K562 (cell line): ENCODE results near the gene RSRC1. TPM values are rescaled to one million over a fixed set of nuclear protein-coding genes. Genes with fewer than 3 reads are reported as not detected.

Experiments used
- BRCA1 ChIP-seq, 2 experiments: fragments of 450-650 bp in 1 of 2; sonication (generic) in 1 of 2; formaldehyde crosslinking in 1 of 2; IDR thresholded peaks; 2 replicates each; pipeline versions ENCODE4 v1.5.0 to v1.6.1; 2017 to 2020; ENCODE audit warnings: mild to moderate bottlenecking in 1 of 2, missing genetic modification reagents in 1 of 2
- DACH1 ChIP-seq: fragments of 450-650 bp; IDR thresholded peaks from 2 replicates; pipeline ENCODE4 v1.6.1; 2018; ENCODE audit not compliant: partially characterized antibody
- MAFK ChIP-seq: IDR thresholded peaks from 2 replicates; pipeline ENCODE4 v1.6.1; 2011; ENCODE audit warnings: low read length, improper control_type of control experiment
- MIER1 ChIP-seq: fragments of 450-650 bp; IDR thresholded peaks from 2 replicates; pipeline ENCODE4 v1.6.1; 2016; ENCODE audit warnings: antibody characterized with exemption, mild to moderate bottlenecking, low read depth
- NR3C1 ChIP-seq: sonication (generic); formaldehyde crosslinking; IDR thresholded peaks from 2 replicates; pipeline ENCODE4 v1.8.1; 2022; ENCODE audit warnings: missing genetic modification reagents
- RFX1 ChIP-seq: fragments of 450-650 bp; IDR thresholded peaks from 2 replicates; pipeline ENCODE4 v1.6.1; 2016; ENCODE audit warnings: mild to moderate bottlenecking, moderate library complexity
- RFX5 ChIP-seq: IDR thresholded peaks from 2 replicates; pipeline ENCODE4 v1.6.1; 2011; ENCODE audit warnings: low read depth, mild to moderate bottlenecking, improper control_type of control experiment, low read length
- TBL1XR1 ChIP-seq, 2 experiments: IDR thresholded peaks; 2 replicates each; pipeline ENCODE4 v1.6.1; 2012; ENCODE audit warnings: improper control_type of control experiment in 2 of 2, low read length in 2 of 2, mild to moderate bottlenecking in 1 of 2
- ZNF507 ChIP-seq: conservative IDR thresholded peaks from 2 replicates; pipeline ENCODE4 v1.6.1; 2017; ENCODE audit warnings: missing genetic modification characterization, missing compliant biosample characterization
- polyA plus RNA-seq, 8 experiments: library from polyadenylated mRNA; depleted of rRNA in 4 of 8; stranded (reverse) in 5 of 8; unstranded in 3 of 8; fragments of >200 nt; fragmentation: Nextera tagmentation in 2 of 8; fragmentation: Illumina TruSeq in 1 of 8; extraction: Ambion mirVana in 2 of 8; extraction: Trizol in 1 of 8; gene quantifications; 2 replicates each; pipeline versions ENCODE4 v1.2.1 to v1.2.3, GENCODE V29; 2011 to 2014; ENCODE audit warnings: inconsistent platforms in 1 of 8, missing spikeins in 1 of 8
- total RNA-seq, 7 experiments: library from RNA; depleted of rRNA in 6 of 7; stranded (reverse); fragments of >200 nt in 6 of 7; fragmentation: Illumina TruSeq in 2 of 7; extraction: Trizol in 2 of 7; gene quantifications; 2 replicates each; pipeline versions ENCODE4 v1.2.1 to v1.2.3, GENCODE V29; 2011 to 2021; ENCODE audit warnings: low replicate concordance in 1 of 7
- TF ChIP-seq, protein P1 (sequence below), 2 experiments: fragments of 450-650 bp; IDR thresholded peaks; 2 replicates each; pipeline ENCODE4 v1.6.1; 2016; ENCODE audit warnings: mild to moderate bottlenecking in 2 of 2, borderline replicate concordance in 1 of 2, low read depth in 1 of 2, moderate library complexity in 1 of 2
- TF ChIP-seq, protein P2 (sequence below): sonication (generic); formaldehyde crosslinking; IDR thresholded peaks from 2 replicates; pipeline ENCODE4 v1.8.0; 2023; ENCODE audit warnings: mild to moderate bottlenecking, missing genetic modification reagents
- TF ChIP-seq, protein P3 (sequence below): fragments of 450-650 bp; IDR thresholded peaks from 2 replicates; pipeline ENCODE4 v1.6.1; 2016; ENCODE audit warnings: mild to moderate bottlenecking
- TF ChIP-seq, protein P4 (sequence below): fragments of 450-650 bp; conservative IDR thresholded peaks from 2 replicates; pipeline ENCODE4 v1.6.1; 2016; ENCODE audit warnings: missing genetic modification characterization, low read depth, mild to moderate bottlenecking, missing compliant biosample characterization, moderate library complexity

Gene RSRC1
- total and polyA plus RNA-seq, 9 of the 15 experiments (the other 6 are each of a cell fraction or from before 2014, with no cell fraction given), result 19.3 to 128 (median 75.5) TPM

DNA sequence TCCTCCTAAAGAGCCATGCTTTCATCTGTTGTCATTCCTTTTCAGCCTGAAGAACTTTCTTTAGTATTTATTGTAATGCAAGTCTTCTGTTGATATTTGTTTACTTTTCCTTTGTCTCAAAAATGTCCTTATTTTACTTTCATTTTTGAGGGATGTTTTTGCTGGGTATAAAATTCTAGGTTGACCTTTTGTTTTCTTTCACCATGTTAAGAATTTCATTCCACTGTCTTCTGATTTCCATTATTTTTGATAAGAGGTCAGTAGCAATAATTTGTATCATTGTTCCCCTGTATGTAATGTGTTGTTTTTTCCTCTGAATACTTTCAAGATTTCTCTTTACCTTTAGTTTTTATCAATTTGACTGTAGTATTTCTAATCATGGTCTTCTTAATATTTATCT, 91.1 kb downstream of the RSRC1 start (continued):
- TF ChIP-seq, protein P1, sequence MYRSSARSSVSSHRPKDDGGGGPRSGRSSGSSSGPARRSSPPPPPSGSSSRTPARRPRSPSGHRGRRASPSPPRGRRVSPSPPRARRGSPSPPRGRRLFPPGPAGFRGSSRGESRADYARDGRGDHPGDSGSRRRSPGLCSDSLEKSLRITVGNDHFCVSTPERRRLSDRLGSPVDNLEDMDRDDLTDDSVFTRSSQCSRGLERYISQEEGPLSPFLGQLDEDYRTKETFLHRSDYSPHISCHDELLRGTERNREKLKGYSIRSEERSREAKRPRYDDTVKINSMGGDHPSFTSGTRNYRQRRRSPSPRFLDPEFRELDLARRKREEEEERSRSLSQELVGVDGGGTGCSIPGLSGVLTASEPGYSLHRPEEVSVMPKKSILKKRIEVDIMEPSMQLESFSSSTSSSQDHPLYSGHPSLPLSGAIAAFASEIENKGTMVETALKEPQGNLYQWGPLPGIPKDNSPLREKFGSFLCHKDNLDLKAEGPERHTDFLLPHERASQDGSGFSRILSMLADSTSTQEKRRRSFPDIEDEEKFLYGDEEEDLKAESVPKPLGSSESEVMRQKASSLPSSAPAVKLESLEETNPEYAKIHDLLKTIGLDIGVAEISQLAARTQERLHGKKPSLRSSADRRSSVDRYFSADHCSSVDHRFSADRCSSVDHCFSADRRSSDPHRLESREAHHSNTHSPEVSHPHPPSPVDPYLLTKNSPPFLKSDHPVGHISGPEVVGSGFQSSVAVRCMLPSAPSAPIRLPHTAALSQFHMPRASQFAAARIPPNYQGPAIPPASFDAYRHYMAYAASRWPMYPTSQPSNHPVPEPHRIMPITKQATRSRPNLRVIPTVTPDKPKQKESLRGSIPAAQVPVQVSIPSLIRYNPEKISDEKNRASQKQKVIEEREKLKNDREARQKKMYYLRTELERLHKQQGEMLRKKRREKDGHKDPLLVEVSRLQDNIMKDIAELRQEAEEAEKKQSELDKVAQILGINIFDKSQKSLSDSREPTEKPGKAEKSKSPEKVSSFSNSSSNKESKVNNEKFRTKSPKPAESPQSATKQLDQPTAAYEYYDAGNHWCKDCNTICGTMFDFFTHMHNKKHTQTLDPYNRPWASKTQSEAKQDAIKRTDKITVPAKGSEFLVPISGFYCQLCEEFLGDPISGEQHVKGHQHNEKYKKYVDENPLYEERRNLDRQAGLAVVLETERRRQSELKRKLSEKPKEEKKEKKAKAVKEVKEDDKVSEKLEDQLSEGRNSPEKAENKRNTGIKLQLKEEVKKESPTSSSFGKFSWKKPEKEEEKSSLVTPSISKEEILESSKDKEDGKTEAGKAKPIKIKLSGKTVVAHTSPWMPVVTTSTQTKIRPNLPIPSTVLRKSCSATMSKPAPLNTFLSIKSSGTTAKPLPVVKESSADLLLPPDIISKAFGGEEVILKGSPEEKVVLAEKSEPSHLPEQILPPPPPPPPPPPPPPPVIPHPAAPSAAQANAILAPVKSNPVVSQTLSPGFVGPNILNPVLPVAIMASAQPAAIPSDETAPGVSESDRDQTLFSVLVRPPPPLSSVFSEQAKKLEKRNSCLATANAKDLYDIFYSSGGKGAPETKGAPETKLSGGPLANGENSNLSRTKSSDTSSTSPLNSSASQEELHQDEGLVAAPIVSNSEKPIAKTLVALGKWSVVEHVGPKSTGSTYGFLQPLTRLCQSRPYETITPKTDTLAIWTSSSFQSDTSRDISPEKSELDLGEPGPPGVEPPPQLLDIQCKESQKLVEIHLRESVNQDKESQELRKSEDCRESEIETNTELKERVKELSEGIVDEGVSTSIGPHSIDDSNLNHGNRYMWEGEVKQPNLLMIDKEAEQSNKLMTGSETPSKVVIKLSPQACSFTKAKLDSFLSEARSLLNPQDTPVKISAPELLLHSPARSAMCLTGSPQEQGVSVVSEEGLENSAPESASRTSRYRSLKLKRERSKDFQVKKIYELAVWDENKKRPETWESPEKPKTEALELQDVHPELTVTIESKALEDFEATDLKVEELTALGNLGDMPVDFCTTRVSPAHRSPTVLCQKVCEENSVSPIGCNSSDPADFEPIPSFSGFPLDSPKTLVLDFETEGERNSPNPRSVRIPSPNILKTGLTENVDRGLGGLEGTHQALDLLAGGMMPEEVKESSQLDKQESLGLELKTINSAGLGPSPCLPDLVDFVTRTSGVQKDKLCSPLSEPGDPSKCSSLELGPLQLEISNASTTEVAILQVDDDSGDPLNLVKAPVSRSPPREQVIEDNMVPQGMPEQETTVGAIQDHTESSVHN (IDR thresholded peaks at IDR 0.05; ENCODE audit: borderline replicate concordance in 1 of 2, low read depth in 1 of 2), result no peak
- TF ChIP-seq ZNF507 (no peak), RFX1 (no peak), NR3C1 (CRISPR knock-in tag) (no peak), MIER1 (peak; percentile 51; the same call in 1 of the 2 replicates), BRCA1 (IDR thresholded peaks at IDR 0.05) (no peak), BRCA1 (CRISPR knock-in tag; IDR thresholded peaks at IDR 0.05) (no peak), DACH1 (no peak), RFX5 (no peak), TBL1XR1 (IDR thresholded peaks at IDR 0.05; ENCODE audit: low read length in 2 of 2) (no peak), MAFK (no peak)
- TF ChIP-seq, protein P2, sequence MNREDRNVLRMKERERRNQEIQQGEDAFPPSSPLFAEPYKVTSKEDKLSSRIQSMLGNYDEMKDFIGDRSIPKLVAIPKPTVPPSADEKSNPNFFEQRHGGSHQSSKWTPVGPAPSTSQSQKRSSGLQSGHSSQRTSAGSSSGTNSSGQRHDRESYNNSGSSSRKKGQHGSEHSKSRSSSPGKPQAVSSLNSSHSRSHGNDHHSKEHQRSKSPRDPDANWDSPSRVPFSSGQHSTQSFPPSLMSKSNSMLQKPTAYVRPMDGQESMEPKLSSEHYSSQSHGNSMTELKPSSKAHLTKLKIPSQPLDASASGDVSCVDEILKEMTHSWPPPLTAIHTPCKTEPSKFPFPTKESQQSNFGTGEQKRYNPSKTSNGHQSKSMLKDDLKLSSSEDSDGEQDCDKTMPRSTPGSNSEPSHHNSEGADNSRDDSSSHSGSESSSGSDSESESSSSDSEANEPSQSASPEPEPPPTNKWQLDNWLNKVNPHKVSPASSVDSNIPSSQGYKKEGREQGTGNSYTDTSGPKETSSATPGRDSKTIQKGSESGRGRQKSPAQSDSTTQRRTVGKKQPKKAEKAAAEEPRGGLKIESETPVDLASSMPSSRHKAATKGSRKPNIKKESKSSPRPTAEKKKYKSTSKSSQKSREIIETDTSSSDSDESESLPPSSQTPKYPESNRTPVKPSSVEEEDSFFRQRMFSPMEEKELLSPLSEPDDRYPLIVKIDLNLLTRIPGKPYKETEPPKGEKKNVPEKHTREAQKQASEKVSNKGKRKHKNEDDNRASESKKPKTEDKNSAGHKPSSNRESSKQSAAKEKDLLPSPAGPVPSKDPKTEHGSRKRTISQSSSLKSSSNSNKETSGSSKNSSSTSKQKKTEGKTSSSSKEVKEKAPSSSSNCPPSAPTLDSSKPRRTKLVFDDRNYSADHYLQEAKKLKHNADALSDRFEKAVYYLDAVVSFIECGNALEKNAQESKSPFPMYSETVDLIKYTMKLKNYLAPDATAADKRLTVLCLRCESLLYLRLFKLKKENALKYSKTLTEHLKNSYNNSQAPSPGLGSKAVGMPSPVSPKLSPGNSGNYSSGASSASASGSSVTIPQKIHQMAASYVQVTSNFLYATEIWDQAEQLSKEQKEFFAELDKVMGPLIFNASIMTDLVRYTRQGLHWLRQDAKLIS, result no peak
- TF ChIP-seq, protein P3, sequence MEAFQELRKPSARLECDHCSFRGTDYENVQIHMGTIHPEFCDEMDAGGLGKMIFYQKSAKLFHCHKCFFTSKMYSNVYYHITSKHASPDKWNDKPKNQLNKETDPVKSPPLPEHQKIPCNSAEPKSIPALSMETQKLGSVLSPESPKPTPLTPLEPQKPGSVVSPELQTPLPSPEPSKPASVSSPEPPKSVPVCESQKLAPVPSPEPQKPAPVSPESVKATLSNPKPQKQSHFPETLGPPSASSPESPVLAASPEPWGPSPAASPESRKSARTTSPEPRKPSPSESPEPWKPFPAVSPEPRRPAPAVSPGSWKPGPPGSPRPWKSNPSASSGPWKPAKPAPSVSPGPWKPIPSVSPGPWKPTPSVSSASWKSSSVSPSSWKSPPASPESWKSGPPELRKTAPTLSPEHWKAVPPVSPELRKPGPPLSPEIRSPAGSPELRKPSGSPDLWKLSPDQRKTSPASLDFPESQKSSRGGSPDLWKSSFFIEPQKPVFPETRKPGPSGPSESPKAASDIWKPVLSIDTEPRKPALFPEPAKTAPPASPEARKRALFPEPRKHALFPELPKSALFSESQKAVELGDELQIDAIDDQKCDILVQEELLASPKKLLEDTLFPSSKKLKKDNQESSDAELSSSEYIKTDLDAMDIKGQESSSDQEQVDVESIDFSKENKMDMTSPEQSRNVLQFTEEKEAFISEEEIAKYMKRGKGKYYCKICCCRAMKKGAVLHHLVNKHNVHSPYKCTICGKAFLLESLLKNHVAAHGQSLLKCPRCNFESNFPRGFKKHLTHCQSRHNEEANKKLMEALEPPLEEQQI, result 0 out of 2 replicates have a peak, but pooled peaks have one; percentile 24
- TF ChIP-seq, protein P4, sequence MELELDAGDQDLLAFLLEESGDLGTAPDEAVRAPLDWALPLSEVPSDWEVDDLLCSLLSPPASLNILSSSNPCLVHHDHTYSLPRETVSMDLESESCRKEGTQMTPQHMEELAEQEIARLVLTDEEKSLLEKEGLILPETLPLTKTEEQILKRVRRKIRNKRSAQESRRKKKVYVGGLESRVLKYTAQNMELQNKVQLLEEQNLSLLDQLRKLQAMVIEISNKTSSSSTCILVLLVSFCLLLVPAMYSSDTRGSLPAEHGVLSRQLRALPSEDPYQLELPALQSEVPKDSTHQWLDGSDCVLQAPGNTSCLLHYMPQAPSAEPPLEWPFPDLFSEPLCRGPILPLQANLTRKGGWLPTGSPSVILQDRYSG, result no peak
